ENCODE results near the gene TMEM17.

Gene TMEM17

DNA sequence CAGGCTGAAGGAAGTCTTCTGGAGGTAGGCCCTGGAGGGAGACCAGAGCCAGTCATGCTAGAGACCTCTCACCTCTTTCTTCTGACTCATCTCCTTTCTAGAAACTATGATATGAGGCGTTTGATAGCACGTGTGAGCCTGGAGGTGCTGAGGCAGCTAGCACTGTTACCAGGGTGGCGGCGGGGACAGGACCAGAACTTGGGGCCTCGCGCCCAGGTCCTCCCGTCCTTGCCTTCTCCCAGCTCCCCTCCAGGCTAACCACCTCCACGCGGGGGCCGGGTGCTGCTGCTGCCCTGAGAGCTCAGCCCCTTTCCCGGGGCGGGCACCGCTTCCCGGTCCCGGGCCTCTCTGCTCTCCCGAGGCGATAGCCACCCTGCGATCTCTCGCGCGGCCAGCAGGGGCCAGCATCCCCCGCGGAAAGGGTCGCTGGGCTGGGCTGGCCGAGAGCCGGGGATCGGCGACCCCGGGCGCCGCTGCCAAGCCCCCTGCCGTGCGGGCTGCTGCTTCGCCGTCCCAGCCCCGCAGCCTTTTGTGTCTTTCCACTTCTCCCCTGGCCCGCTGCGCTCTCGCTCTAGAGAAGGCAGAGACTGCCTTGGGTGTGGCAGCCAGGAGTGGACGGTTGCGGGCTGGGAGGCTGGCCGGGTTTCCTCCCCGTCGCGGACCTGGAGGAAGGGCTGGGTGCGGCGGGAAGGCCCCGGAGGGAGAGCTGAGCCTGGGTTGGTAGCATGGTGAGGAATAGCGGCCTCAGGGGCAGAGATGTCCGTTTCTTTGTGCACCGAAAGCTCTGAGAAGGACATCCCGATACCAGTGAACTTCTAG is 49.1 kb downstream of the TMEM17 start:
- Histone ChIP-seq H3K4me3 (ENCODE audit: low read length in 2 of 2) (peak overlapping the region; percentile 37 to 77), H2BK120ac (ENCODE audit: low read depth, low read length) (peak overlapping the region; percentile 43), H3K4ac (ENCODE audit: low read length) (no peak overlapping the region), H3K27ac (replicated peaks; ENCODE audit: low read length) (no peak overlapping the region), H2AK5ac (ENCODE audit: low read depth, low read length) (no peak overlapping the region), H2BK12ac (ENCODE audit: low read length) (peak overlapping the region; percentile 80), H2BK5ac (ENCODE audit: low read length) (peak overlapping the region; percentile 4), H3K79me1 (ENCODE audit: low read depth, low read length) (no peaks in the 10 kb centered on the region), H3K4me1 (ENCODE audit: control insufficient read depth in 2 of 2, insufficient read depth in 1 of 2, low read depth in 1 of 2, low read length in 2 of 2) (peaks cover 11 to 17% of the 10 kb centered on the region in 2 donors), H3K36me3 (replicated peaks in 1 of 2; ENCODE audit: control insufficient read depth in 2 of 2, insufficient read depth in 2 of 2, low read length in 2 of 2) (no peaks in the 10 kb centered on the region), H2BK15ac (ENCODE audit: low read length) (peak overlapping the region; percentile 82), H3K9ac (ENCODE audit: low read depth, low read length, poor library complexity) (peak overlapping the region; percentile 67), H3K4me2 (ENCODE audit: insufficient read depth, low read length, poor library complexity, severe bottlenecking) (peak overlapping the region; percentile 75), H4K8ac (ENCODE audit: low read depth, low read length) (no peak overlapping the region), H4K91ac (ENCODE audit: low read depth, low read length, poor library complexity) (peak overlapping the region; percentile 81), H3K27me3 (ENCODE audit: control insufficient read depth in 3 of 3, insufficient read depth in 3 of 3, low read depth in 1 of 3, low read length in 3 of 3) (peaks cover 0 to 11% (median 0%) of the 10 kb centered on the region in 3 experiments), H3K18ac (ENCODE audit: low read length) (peak overlapping the region; percentile 98), H3K14ac (ENCODE audit: low read length) (peak overlapping the region; percentile 91), H2AFZ (ENCODE audit: low read length) (peak overlapping the region; percentile 98), H3K23ac (ENCODE audit: low read depth, low read length, poor library complexity) (no peak overlapping the region), H3K9me3 (replicated peaks in 1 of 2; ENCODE audit: control insufficient read depth in 2 of 2, insufficient read depth in 1 of 2, low read depth in 1 of 2, low read length in 2 of 2) (peaks cover 0 to 2% of the 10 kb centered on the region in 2 donors)
- DNase-seq (ENCODE audit: low spot score), result peak; percentile 83
- no CpG with 5 or more reads among the region's 52 CpGs for WGBS, 2 donors (ENCODE audit: extremely low coverage in 2 of 2, insufficient read length in 2 of 2, insufficient replicate concordance in 1 of 2)

DNA sequence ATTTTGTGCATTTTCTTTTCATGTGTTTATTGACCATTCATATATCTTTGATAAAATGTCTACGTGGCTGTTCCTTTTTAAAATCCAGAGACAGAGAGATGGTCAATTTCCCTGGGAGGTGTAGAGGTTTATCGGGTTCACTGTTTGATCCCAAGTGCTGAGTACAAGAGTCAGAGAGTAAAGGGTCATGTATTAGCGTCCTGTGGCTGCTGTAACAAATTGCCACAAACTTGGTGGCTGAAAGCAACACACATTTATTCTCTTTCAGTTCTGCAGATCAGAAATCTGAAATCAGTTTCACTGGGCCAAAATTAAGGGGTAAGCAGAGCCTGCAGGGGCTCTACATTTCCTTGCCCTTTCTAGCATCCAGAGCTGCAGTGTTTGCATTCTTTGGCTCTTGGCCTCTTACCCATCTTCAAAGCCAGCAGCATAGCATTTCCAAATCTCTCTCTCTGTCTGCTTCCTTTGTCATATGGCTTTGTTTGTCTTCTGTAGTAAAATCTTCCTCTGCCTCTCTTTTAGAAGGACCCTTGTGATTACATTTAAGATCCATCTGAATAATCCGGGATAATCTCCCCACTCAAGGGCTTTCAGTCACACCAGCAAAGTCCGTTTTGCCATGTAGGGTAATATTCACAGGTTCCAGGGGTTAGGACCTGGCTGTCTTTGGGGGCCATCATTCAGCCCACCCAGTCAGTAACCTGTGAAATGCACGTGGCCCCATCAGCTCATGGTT is 49.9 kb downstream of the TMEM17 start:
- DNase-seq (ENCODE audit: low spot score), result no peak
- no peak overlapping the region for H3K23ac ChIP-seq (ENCODE audit: low read depth, low read length, poor library complexity)
- H4K8ac ChIP-seq (ENCODE audit: low read depth, low read length), result no peak overlapping the region
- no CpG with 5 or more reads among the region's 6 CpGs for WGBS, 2 donors (ENCODE audit: extremely low coverage in 2 of 2, insufficient read length in 2 of 2, insufficient replicate concordance in 1 of 2)
- no peak overlapping the region for H3K9ac ChIP-seq (ENCODE audit: low read depth, low read length, poor library complexity)
- peaks cover 0 to 2% of the 10 kb centered on the region in 2 donors for H3K9me3 ChIP-seq (replicated peaks in 1 of 2; ENCODE audit: control insufficient read depth in 2 of 2, insufficient read depth in 1 of 2, low read depth in 1 of 2, low read length in 2 of 2)
- H3K27me3 ChIP-seq (ENCODE audit: control insufficient read depth in 3 of 3, insufficient read depth in 3 of 3, low read depth in 1 of 3, low read length in 3 of 3), result peaks cover 0 to 11% (median 0%) of the 10 kb centered on the region in 3 experiments
- H3K4ac ChIP-seq (ENCODE audit: low read length), result no peak overlapping the region
- no peak overlapping the region for H3K27ac ChIP-seq (replicated peaks; ENCODE audit: low read length)
- no peak overlapping the region for H2BK12ac ChIP-seq (ENCODE audit: low read length)
- no peak overlapping the region for H2BK5ac ChIP-seq (ENCODE audit: low read length)
- peak overlapping the region in 1 of 2 donors; percentile 24 for H3K4me3 ChIP-seq (ENCODE audit: low read length in 2 of 2)
- no peaks in the 10 kb centered on the region for H3K79me1 ChIP-seq (ENCODE audit: low read depth, low read length)
- H2AK5ac ChIP-seq (ENCODE audit: low read depth, low read length), result no peak overlapping the region
- H3K4me1 ChIP-seq (ENCODE audit: control insufficient read depth in 2 of 2, insufficient read depth in 1 of 2, low read depth in 1 of 2, low read length in 2 of 2), result peaks cover 11 to 16% of the 10 kb centered on the region in 2 donors
- H2BK120ac ChIP-seq (ENCODE audit: low read depth, low read length), result no peak overlapping the region
- no peak overlapping the region for H3K14ac ChIP-seq (ENCODE audit: low read length)
- peak overlapping the region; percentile 98 for H2AFZ ChIP-seq (ENCODE audit: low read length)
- H3K36me3 ChIP-seq (replicated peaks in 1 of 2; ENCODE audit: control insufficient read depth in 2 of 2, insufficient read depth in 2 of 2, low read length in 2 of 2), result no peaks in the 10 kb centered on the region
- H3K18ac ChIP-seq (ENCODE audit: low read length), result no peak overlapping the region
- no peak overlapping the region for H3K4me2 ChIP-seq (ENCODE audit: insufficient read depth, low read length, poor library complexity, severe bottlenecking)
- peak overlapping the region; percentile 82 for H2BK15ac ChIP-seq (ENCODE audit: low read length)
- no peak overlapping the region for H4K91ac ChIP-seq (ENCODE audit: low read depth, low read length, poor library complexity)

DNA sequence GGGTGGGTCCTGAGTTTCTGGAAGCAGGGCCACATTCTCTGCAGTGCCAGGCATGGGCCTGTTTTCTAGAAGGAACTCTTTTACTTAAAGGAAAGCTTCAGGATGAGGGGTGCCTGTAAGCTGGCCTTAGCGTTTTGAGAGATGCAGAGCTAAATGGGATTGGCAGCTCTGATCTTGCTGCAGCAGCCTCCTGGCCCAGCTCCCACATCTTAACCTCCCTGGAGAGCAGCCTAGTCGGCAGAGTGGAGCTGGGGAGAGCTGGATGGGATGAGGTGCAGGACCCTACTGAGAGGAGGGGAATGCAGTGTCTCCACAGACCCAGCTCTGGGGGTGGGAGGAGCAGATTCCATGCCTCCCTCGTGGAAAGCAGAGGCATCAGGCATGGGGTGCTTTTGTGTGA is 52.0 kb downstream of the TMEM17 start:
- no peak overlapping the region for H2AFZ ChIP-seq (ENCODE audit: low read length)
- H3K4me3 ChIP-seq (ENCODE audit: low read length in 2 of 2), result no peak overlapping the region
- H3K4me1 ChIP-seq (ENCODE audit: control insufficient read depth in 2 of 2, insufficient read depth in 1 of 2, low read depth in 1 of 2, low read length in 2 of 2), result peaks cover 2 to 6% of the 10 kb centered on the region in 2 donors
- H2AK5ac ChIP-seq (ENCODE audit: low read depth, low read length), result no peak overlapping the region
- H3K4me2 ChIP-seq (ENCODE audit: insufficient read depth, low read length, poor library complexity, severe bottlenecking), result no peak overlapping the region
- H4K8ac ChIP-seq (ENCODE audit: low read depth, low read length), result no peak overlapping the region
- DNase-seq (ENCODE audit: low spot score), result no peak
- no peak overlapping the region for H4K91ac ChIP-seq (ENCODE audit: low read depth, low read length, poor library complexity)
- no peak overlapping the region for H2BK15ac ChIP-seq (ENCODE audit: low read length)
- no peaks in the 10 kb centered on the region for H3K36me3 ChIP-seq (replicated peaks in 1 of 2; ENCODE audit: control insufficient read depth in 2 of 2, insufficient read depth in 2 of 2, low read length in 2 of 2)
- no CpG with 5 or more reads among the region's 3 CpGs for WGBS, 2 donors (ENCODE audit: extremely low coverage in 2 of 2, insufficient read length in 2 of 2, insufficient replicate concordance in 1 of 2)
- peaks cover 0 to 11% (median 0%) of the 10 kb centered on the region in 3 experiments for H3K27me3 ChIP-seq (ENCODE audit: control insufficient read depth in 3 of 3, insufficient read depth in 3 of 3, low read depth in 1 of 3, low read length in 3 of 3)
- no peak overlapping the region for H2BK12ac ChIP-seq (ENCODE audit: low read length)
- H3K79me1 ChIP-seq (ENCODE audit: low read depth, low read length), result no peaks in the 10 kb centered on the region
- H2BK120ac ChIP-seq (ENCODE audit: low read depth, low read length), result no peak overlapping the region
- H3K9me3 ChIP-seq (replicated peaks in 1 of 2; ENCODE audit: control insufficient read depth in 2 of 2, insufficient read depth in 1 of 2, low read depth in 1 of 2, low read length in 2 of 2), result peaks cover 0 to 2% of the 10 kb centered on the region in 2 donors
- peak overlapping the region; percentile 78 for H3K18ac ChIP-seq (ENCODE audit: low read length)
- no peak overlapping the region for H3K9ac ChIP-seq (ENCODE audit: low read depth, low read length, poor library complexity)
- no peak overlapping the region for H3K27ac ChIP-seq (replicated peaks; ENCODE audit: low read length)
- H2BK5ac ChIP-seq (ENCODE audit: low read length), result no peak overlapping the region
- no peak overlapping the region for H3K14ac ChIP-seq (ENCODE audit: low read length)
- H3K4ac ChIP-seq (ENCODE audit: low read length), result no peak overlapping the region
- H3K23ac ChIP-seq (ENCODE audit: low read depth, low read length, poor library complexity), result no peak overlapping the region

Data from neuronal stem cell (in vitro differentiated cells).